A549 (cell line): Measurements from ENCODE around the gene RAB3GAP2. TPM values are rescaled to one million over a fixed set of nuclear protein-coding genes. Genes with fewer than 3 reads are reported as not detected.
A peak's percentile ranks its signal among the peaks of the same experiment; 100 is the strongest.
"Not testable (repeated sequence)": the region's sequence is repeated elsewhere in the genome, so short reads cannot be mapped to it uniquely, and the experiment has no call there.

Experiments
- ATAC-seq, 2 experiments: fragments of 200-7000 bp in 1 of 2; fragments of >200 bp in 1 of 2; cut with Nextera tagmentation in 1 of 2; cut with Tn5 transposase in 1 of 2; 3 replicates each; pipeline versions ENCODE4 v1.8.0 to v1.9.1; 2018 to 2020; ENCODE audit warnings: mild to moderate bottlenecking in 1 of 2, moderate library complexity in 1 of 2
- CTCF ChIA-PET: fragments of 300-600 bp; sonication (Branson Sonifier 250); formaldehyde crosslinking; extraction: SDS; loops from one replicate; lab custom pipeline; 2021; ENCODE audit warnings: antibody characterized with exemption, inconsistent platforms; lab: Yijun Ruan, JAX
- POLR2A ChIA-PET: fragments of 350-600 bp; formaldehyde crosslinking; extraction: SDS; loops from one replicate; lab custom pipeline; 2021; ENCODE audit warnings: antibody characterized with exemption, inconsistent platforms; lab: Yijun Ruan, JAX
- DNase-seq, 2 experiments: peaks; one replicate each; pipeline versions ENCODE4 v3.0.0 to v3.0.0-alpha.2; 2011 to 2016; ENCODE audit warnings: low read depth in 1 of 2, low spot score in 1 of 2
- FAIRE-seq: peaks from 2 replicates; lab custom pipeline; 2011; peaks lifted over from hg19 to GRCh38; lab: Jason Lieb, UNC
- H3K27ac ChIP-seq, 2 experiments: fragments of >200 bp; sonication (Bioruptor Twin); formaldehyde crosslinking; 3 replicates each; pipeline ENCODE4 v1.5.1; 2016 to 2017
- H3K4me1 ChIP-seq: fragments of >200 bp; sonication (Bioruptor Twin); formaldehyde crosslinking; 3 replicates; pipeline ENCODE4 v1.6.1; 2016
- H3K4me2 ChIP-seq: fragments of >200 bp; sonication (Bioruptor Twin); formaldehyde crosslinking; 3 replicates; pipeline ENCODE4 v1.6.1; 2016
- H3K4me3 ChIP-seq: fragments of >200 bp; sonication (Bioruptor Twin); formaldehyde crosslinking; 3 replicates; pipeline ENCODE4 v1.5.1; 2016
- H3K9me3 ChIP-seq: fragments of >200 bp; sonication (Bioruptor Twin); formaldehyde crosslinking; 3 replicates; pipeline ENCODE4 v1.6.1; 2016
- BHLHE40 ChIP-seq: IDR thresholded peaks from 2 replicates; pipeline ENCODE4 v1.6.1; 2012; ENCODE audit warnings: low read depth, low read length, inconsistent platforms
- FOSL2 ChIP-seq, 2 experiments: fragments of 450-650 bp in 1 of 2; fragments of >200 bp in 1 of 2; sonication (Bioruptor Twin) in 1 of 2; formaldehyde crosslinking; IDR thresholded peaks; 2 replicates each; pipeline versions ENCODE4 v1.5.0 to v1.6.1; 2016 to 2020; ENCODE audit warnings: mild to moderate bottlenecking in 1 of 2, moderate library complexity in 1 of 2
- HDAC2 ChIP-seq: fragments of 200-600 bp; sonication (generic); IDR thresholded peaks from 2 replicates; pipeline ENCODE4 v1.6.1; 2016
- HOXA7 ChIP-seq: fragments of 250-450 bp; sonication (Bioruptor Pico); IDR thresholded peaks from 2 replicates; pipeline ENCODE4 v1.5.0; 2020; ENCODE audit warnings: mild to moderate bottlenecking, moderate library complexity
- HOXB13 ChIP-seq: fragments of 250-450 bp; sonication (Bioruptor Pico); IDR thresholded peaks from 2 replicates; pipeline ENCODE4 v1.5.0; 2020; ENCODE audit warnings: low read depth, mild to moderate bottlenecking, moderate library complexity
- JUN ChIP-seq, 2 experiments: fragments of >200 bp; sonication (Bioruptor Twin); formaldehyde crosslinking; IDR thresholded peaks; 2 replicates in 1 of 2; 3 replicates in 1 of 2; pipeline ENCODE4 v1.6.1; 2016 to 2017
- NFE2L2 ChIP-seq: fragments of 150-350 bp; conservative IDR thresholded peaks from 2 replicates; pipeline ENCODE4 v1.6.1; 2014; ENCODE audit warnings: low read length
- NR3C1 ChIP-seq: fragments of >200 bp; sonication (Bioruptor Twin); formaldehyde crosslinking; IDR thresholded peaks from 3 replicates; pipeline ENCODE4 v1.6.1; 2017
- PHF8 ChIP-seq: fragments of 200-600 bp; sonication (generic); IDR thresholded peaks from 2 replicates; pipeline ENCODE4 v1.6.1; 2016; ENCODE audit warnings: low read depth, mild to moderate bottlenecking, antibody characterized with exemption, moderate library complexity, borderline replicate concordance
- POLR2AphosphoS2 ChIP-seq: conservative IDR thresholded peaks from 2 replicates; pipeline ENCODE4 v1.6.1; 2012; ENCODE audit warnings: low read length, improper control_type of control experiment, inconsistent platforms
- RARB ChIP-seq: fragments of 250-450 bp; sonication (Bioruptor Pico); IDR thresholded peaks from 2 replicates; pipeline ENCODE4 v1.8.0; 2021; ENCODE audit warnings: mild to moderate bottlenecking, moderate library complexity
- RNF2 ChIP-seq: fragments of 200-600 bp; sonication (generic); IDR thresholded peaks from 2 replicates; pipeline ENCODE4 v1.6.1; 2016; ENCODE audit warnings: low read depth, mild to moderate bottlenecking, antibody characterized with exemption, moderate library complexity, borderline replicate concordance
- SMC3 ChIP-seq: fragments of >200 bp; sonication (Bioruptor Twin); formaldehyde crosslinking; IDR thresholded peaks from 3 replicates; pipeline ENCODE4 v1.6.1; 2018; ENCODE audit warnings: inconsistent platforms
- SREBF2 ChIP-seq: fragments of 450-650 bp; IDR thresholded peaks from 2 replicates; pipeline ENCODE4 v1.6.1; 2014; ENCODE audit warnings: mild to moderate bottlenecking, moderate library complexity
- TP53 ChIP-seq: fragments of 250-450 bp; sonication (Bioruptor Pico); IDR thresholded peaks from 2 replicates; pipeline ENCODE4 v1.5.0; 2021; ENCODE audit warnings: mild to moderate bottlenecking, moderate library complexity
- ZFP36 ChIP-seq: fragments of 450-650 bp; IDR thresholded peaks from 2 replicates; pipeline ENCODE4 v1.6.1; 2014; ENCODE audit warnings: borderline replicate concordance; ENCODE audit not compliant: partially characterized antibody
- WGBS: methylation state at CpG from one replicate; pipeline ENCODE4 v1.1.6; 2017; ENCODE audit errors: missing lambda C conversion rate; 5-methylcytosine and 5-hydroxymethylcytosine counted together
- polyA plus RNA-seq, 4 experiments: library from polyadenylated mRNA; depleted of rRNA in 3 of 4; stranded (reverse); fragments of >200 nt; fragmentation: RNase III in 1 of 4; extraction: RNeasy Plus Mini Kit Qiagen cat#74134 plus additional on column Dnase treatment in 1 of 4; gene quantifications; 2 replicates in 3 of 4; 3 replicates in 1 of 4; pipeline ENCODE4 v1.2.3, GENCODE V29; 2011 to 2017
- TF ChIP-seq, protein P1 (sequence below): IDR thresholded peaks from 2 replicates; pipeline ENCODE4 v1.6.1; 2012; ENCODE audit warnings: low read depth, borderline replicate concordance
- TF ChIP-seq, protein P2 (sequence below): fragments of 450-650 bp; IDR thresholded peaks from 2 replicates; pipeline ENCODE4 v1.6.1; 2014; ENCODE audit warnings: antibody characterized with exemption
- TF ChIP-seq, protein P3 (sequence below): fragments of 150-350 bp; IDR thresholded peaks from 2 replicates; pipeline ENCODE4 v1.6.1; 2014; ENCODE audit warnings: low read depth, mild to moderate bottlenecking, low read length
- TF ChIP-seq, protein P4 (sequence below): IDR thresholded peaks from 2 replicates; pipeline ENCODE4 v1.6.1; 2012
- TF ChIP-seq, protein P5 (sequence below): fragments of >200 bp; sonication (Bioruptor Twin); formaldehyde crosslinking; IDR thresholded peaks from 3 replicates; pipeline ENCODE4 v1.5.1; 2016

RAB3GAP2 gene
- polyA plus RNA-seq, 2 of the 4 experiments (the other 2 are of a cell fraction): 14.1 to 42.8 TPM

DNA sequence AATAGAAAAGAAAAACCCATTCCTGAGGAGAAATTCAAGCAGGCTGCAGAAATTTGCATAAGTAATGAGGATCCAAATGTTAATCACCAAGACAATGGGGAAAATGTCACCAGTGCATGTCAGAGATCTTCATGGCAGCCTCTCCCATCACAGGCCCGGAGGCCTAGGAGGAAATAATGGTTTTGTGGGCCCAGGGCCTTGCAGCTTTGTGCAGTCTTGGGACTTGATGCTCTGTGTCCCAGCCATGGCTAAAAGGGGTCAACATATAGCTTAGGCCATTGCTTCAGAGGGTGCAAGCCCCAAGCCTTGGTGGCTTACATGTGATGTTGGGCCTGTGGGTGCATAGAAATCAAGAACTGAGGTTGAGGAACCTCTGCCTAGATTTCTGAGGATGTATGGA, 22.7 kb downstream of the RAB3GAP2 start:
- FAIRE-seq: no peak
- H3K9me3 ChIP-seq: peaks cover 48% of the 10 kb centered on the region
- 90% methylated on average over 1 of the region's 1 CpG for WGBS
- H3K4me1 ChIP-seq: no peaks in the 10 kb centered on the region
- no peak for TF ChIP-seq RARB (CRISPR knock-in tag)
- TF ChIP-seq ZFP36: peak; percentile 95
- TF ChIP-seq, all 56 proteins: peak for 1
- DNase-seq (peak in 1 of 2 experiments; percentile 18), ATAC-seq (no peak)
- ChIA-PET POLR2A (no interaction called here), CTCF (no interaction called here)
- H3K27ac ChIP-seq: no peak overlapping the region
- H3K4me2 ChIP-seq: no peak overlapping the region
- no peak overlapping the region for H3K4me3 ChIP-seq

DNA sequence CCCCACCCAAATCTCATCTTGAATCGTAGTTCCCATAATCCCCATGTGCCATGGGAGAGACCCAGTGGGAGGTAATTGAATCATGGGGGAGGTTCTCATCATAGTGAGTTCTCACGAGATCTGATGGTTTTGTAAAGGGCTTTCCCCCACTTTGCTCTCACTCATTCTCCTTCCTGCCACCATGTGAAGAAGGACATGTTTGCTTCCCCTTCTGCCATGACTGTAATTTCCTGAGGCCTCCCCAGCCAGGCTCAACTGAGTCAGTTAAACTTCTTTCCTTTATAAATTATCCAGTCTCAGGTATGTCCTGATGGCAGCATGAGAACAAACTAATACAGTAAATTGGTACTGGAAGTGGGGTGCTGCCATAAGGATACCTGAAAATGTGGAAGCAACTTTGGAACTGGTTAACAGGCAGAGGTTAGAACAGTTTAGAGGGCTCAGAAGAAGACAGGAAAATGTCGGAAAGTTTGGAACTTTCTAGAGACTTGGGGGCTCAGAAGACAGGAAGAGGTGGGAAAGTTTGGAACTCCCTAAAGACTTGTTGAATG, 23.5 kb downstream of the RAB3GAP2 start:
- H3K27ac ChIP-seq, ATAC-seq, FAIRE-seq, CTCF ChIA-PET, H3K4me1 ChIP-seq, POLR2A ChIA-PET, H3K4me2 ChIP-seq, H3K4me3 ChIP-seq: not testable (repeated sequence)
- DNase-seq: peak in 1 of 2 experiments; percentile 10
- H3K9me3 ChIP-seq: peaks cover 48% of the 10 kb centered on the region
- WGBS: 92% methylated on average over 3 of the region's 3 CpGs

DNA sequence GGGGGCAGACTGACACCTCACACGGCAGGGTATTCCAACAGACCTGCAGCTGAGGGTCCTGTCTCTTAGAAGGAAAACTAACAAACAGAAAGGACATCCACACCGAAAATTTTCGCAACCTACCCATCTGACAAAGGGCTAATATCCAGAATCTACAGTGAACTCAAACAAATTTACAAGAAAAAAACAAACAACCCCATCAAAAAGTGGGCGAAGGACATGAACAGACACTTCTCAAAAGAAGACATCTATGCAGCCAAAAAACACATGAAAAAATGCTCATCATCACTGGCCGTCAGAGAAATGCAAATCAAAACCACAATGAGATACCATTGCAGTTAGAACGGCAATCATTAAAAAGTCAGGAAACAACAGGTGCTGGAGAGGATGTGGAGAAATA, 26.4 kb downstream of the RAB3GAP2 start:
- FAIRE-seq, POLR2A ChIA-PET, H3K4me1 ChIP-seq, H3K4me2 ChIP-seq, CTCF ChIA-PET, H3K4me3 ChIP-seq, H3K27ac ChIP-seq, ATAC-seq, DNase-seq: not testable (repeated sequence)
- 88% methylated on average over 6 of the region's 6 CpGs for WGBS
- H3K9me3 ChIP-seq: peaks cover 38% of the 10 kb centered on the region

DNA sequence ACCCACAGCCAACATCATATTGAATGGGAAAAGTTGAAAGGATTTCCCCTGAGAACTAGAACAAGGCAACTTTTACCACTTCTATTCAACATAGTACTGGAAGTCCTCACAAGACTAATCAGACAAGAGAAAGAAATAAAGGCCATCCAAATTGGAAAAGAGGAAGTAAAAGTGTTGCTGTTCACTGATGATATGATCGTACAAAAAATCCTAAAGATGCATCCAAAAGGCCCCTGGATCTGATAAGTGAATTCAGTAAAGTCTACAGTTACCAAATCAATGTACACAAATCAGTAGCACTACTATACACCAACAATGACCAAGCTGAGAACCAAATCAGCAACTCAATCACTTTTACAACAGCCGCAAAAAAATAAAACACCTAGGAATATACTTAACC, 28.3 kb downstream of the RAB3GAP2 start:
- H3K4me1 ChIP-seq: no peaks in the 10 kb centered on the region
- ChIA-PET POLR2A (no interaction called here), CTCF (no interaction called here)
- ATAC-seq (no peak), FAIRE-seq (no peak), DNase-seq (no peak)
- 100% methylated on average over 2 of the region's 2 CpGs for WGBS
- no peak overlapping the region for H3K4me2 ChIP-seq
- no peak for TF ChIP-seq BHLHE40
- TF ChIP-seq SREBF2: no peak
- TF ChIP-seq PHF8: no peak
- TF ChIP-seq, protein P1, sequence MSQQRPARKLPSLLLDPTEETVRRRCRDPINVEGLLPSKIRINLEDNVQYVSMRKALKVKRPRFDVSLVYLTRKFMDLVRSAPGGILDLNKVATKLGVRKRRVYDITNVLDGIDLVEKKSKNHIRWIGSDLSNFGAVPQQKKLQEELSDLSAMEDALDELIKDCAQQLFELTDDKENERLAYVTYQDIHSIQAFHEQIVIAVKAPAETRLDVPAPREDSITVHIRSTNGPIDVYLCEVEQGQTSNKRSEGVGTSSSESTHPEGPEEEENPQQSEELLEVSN: no peak
- TF ChIP-seq HOXA7 (CRISPR knock-in tag): no peak
- no peak for TF ChIP-seq JUN (IDR thresholded peaks at IDR 0.05)
- TF ChIP-seq, protein P2, sequence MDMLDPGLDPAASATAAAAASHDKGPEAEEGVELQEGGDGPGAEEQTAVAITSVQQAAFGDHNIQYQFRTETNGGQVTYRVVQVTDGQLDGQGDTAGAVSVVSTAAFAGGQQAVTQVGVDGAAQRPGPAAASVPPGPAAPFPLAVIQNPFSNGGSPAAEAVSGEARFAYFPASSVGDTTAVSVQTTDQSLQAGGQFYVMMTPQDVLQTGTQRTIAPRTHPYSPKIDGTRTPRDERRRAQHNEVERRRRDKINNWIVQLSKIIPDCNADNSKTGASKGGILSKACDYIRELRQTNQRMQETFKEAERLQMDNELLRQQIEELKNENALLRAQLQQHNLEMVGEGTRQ: no peak
- TF ChIP-seq SMC3: no peak
- TF ChIP-seq TP53 (CRISPR knock-in tag): no peak
- TF ChIP-seq RNF2: no peak
- TF ChIP-seq, protein P3, sequence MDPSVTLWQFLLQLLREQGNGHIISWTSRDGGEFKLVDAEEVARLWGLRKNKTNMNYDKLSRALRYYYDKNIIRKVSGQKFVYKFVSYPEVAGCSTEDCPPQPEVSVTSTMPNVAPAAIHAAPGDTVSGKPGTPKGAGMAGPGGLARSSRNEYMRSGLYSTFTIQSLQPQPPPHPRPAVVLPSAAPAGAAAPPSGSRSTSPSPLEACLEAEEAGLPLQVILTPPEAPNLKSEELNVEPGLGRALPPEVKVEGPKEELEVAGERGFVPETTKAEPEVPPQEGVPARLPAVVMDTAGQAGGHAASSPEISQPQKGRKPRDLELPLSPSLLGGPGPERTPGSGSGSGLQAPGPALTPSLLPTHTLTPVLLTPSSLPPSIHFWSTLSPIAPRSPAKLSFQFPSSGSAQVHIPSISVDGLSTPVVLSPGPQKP: no peak
- TF ChIP-seq, protein P4, sequence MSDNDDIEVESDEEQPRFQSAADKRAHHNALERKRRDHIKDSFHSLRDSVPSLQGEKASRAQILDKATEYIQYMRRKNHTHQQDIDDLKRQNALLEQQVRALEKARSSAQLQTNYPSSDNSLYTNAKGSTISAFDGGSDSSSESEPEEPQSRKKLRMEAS: no peak
- no peak for TF ChIP-seq POLR2AphosphoS2
- TF ChIP-seq NFE2L2: no peak
- no peak for TF ChIP-seq HOXB13 (CRISPR knock-in tag)
- no peak for TF ChIP-seq NR3C1
- TF ChIP-seq, protein P5, sequence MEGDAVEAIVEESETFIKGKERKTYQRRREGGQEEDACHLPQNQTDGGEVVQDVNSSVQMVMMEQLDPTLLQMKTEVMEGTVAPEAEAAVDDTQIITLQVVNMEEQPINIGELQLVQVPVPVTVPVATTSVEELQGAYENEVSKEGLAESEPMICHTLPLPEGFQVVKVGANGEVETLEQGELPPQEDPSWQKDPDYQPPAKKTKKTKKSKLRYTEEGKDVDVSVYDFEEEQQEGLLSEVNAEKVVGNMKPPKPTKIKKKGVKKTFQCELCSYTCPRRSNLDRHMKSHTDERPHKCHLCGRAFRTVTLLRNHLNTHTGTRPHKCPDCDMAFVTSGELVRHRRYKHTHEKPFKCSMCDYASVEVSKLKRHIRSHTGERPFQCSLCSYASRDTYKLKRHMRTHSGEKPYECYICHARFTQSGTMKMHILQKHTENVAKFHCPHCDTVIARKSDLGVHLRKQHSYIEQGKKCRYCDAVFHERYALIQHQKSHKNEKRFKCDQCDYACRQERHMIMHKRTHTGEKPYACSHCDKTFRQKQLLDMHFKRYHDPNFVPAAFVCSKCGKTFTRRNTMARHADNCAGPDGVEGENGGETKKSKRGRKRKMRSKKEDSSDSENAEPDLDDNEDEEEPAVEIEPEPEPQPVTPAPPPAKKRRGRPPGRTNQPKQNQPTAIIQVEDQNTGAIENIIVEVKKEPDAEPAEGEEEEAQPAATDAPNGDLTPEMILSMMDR: no peak
- no peak for TF ChIP-seq FOSL2 (IDR thresholded peaks at IDR 0.05)
- TF ChIP-seq FOSL2 (CRISPR knock-in tag; IDR thresholded peaks at IDR 0.05): no peak
- no peak for TF ChIP-seq HDAC2
- H3K27ac ChIP-seq: no peak overlapping the region
- peaks cover 18% of the 10 kb centered on the region for H3K9me3 ChIP-seq
- no peak overlapping the region for H3K4me3 ChIP-seq
